WERI-Rb-1 (cell line): ENCODE data around the gene MX1.

ENCODE experiments used
- DNase-seq: peaks from one replicate; pipeline ENCODE4 v3.0.0-alpha.2; 2020
- H3K27ac ChIP-seq: fragments of 250-450 bp; sonication (Bioruptor Pico); 2 replicates; pipeline ENCODE4 v1.5.1; 2020; ENCODE audit warnings: mild to moderate bottlenecking, moderate library complexity
- H3K27me3 ChIP-seq: fragments of 250-450 bp; sonication (Bioruptor Pico); 2 replicates; pipeline ENCODE4 v1.5.1; 2021; ENCODE audit warnings: mild to moderate bottlenecking, low read depth, moderate library complexity; ENCODE audit not compliant: insufficient read depth, severe bottlenecking
- H3K36me3 ChIP-seq: fragments of 250-450 bp; sonication (Bioruptor Pico); 2 replicates; pipeline ENCODE4 v1.5.1; 2020; ENCODE audit warnings: mild to moderate bottlenecking, moderate library complexity
- H3K4me3 ChIP-seq: 2 replicates; pipeline ENCODE4 v1.5.1; 2011; ENCODE audit warnings: low read depth, mild to moderate bottlenecking, control low read depth, low read length
- H3K9me3 ChIP-seq: fragments of 250-450 bp; sonication (Bioruptor Pico); 2 replicates; pipeline ENCODE4 v1.5.1; 2021; ENCODE audit warnings: mild to moderate bottlenecking, moderate library complexity; ENCODE audit not compliant: severe bottlenecking
- CTCF ChIP-seq: IDR thresholded peaks from 2 replicates; pipeline ENCODE4 v1.5.1; 2011; ENCODE audit warnings: low read depth, mild to moderate bottlenecking, control low read depth, inconsistent platforms, low read length

MX1 gene

GRCh38 chr21:41387042-41387819 lies 38.8 kb upstream of the MX1 start:
- no peak for DNase-seq
- TF ChIP-seq CTCF, result no peak
- Histone ChIP-seq H3K4me3 (no peak overlapping the region), H3K9me3 (no peaks in the 10 kb centered on the region), H3K27ac (no peak overlapping the region), H3K27me3 (no peaks in the 10 kb centered on the region), H3K36me3 (no peaks in the 10 kb centered on the region)

- H3K27ac ChIP-seq, result no peak overlapping the region
- no peak for DNase-seq
- no peak overlapping the region for H3K4me3 ChIP-seq
- H3K27me3 ChIP-seq, result no peaks in the 10 kb centered on the region
- TF ChIP-seq CTCF, result no peak
- no peaks in the 10 kb centered on the region for H3K36me3 ChIP-seq
- H3K9me3 ChIP-seq, result no peaks in the 10 kb centered on the region
Observed at GRCh38 chr21:41387824-41388223, 38.2 kb upstream of the MX1 start.

GRCh38 chr21:41388259-41388658 lies 37.8 kb upstream of the MX1 start:
- no peak for TF ChIP-seq CTCF
- no peaks in the 10 kb centered on the region for H3K36me3 ChIP-seq
- no peaks in the 10 kb centered on the region for H3K27me3 ChIP-seq
- H3K4me3 ChIP-seq, result no peak overlapping the region
- no peaks in the 10 kb centered on the region for H3K9me3 ChIP-seq
- H3K27ac ChIP-seq, result no peak overlapping the region
- DNase-seq, result no peak

- H3K27me3 ChIP-seq, result no peaks in the 10 kb centered on the region
- no peaks in the 10 kb centered on the region for H3K36me3 ChIP-seq
- H3K9me3 ChIP-seq, result no peaks in the 10 kb centered on the region
- no peak for TF ChIP-seq CTCF
- no peak for DNase-seq
- H3K4me3 ChIP-seq, result no peak overlapping the region
- H3K27ac ChIP-seq, result no peak overlapping the region
Observed at GRCh38 chr21:41390043-41390639, 35.9 kb upstream of the MX1 start.

GRCh38 chr21:41393876-41394465 lies 32.1 kb upstream of the MX1 start:
- Histone ChIP-seq H3K9me3 (no peaks in the 10 kb centered on the region), H3K36me3 (no peaks in the 10 kb centered on the region)

More at GRCh38 chr21:41393876-41394465, 32.1 kb upstream of the MX1 start:
- TF ChIP-seq CTCF, result no peak
- no peak overlapping the region for H3K4me3 ChIP-seq
- H3K27me3 ChIP-seq, result no peaks in the 10 kb centered on the region
- no peak overlapping the region for H3K27ac ChIP-seq
- DNase-seq, result no peak
